ENCODE measurements around the gene CLASRP. TPM values are rescaled to one million over a fixed set of nuclear protein-coding genes. Genes with fewer than 3 reads are reported as not detected.

Gene CLASRP
- total RNA-seq, 1 donor from 2014 or later: 25.1 TPM

DNA sequence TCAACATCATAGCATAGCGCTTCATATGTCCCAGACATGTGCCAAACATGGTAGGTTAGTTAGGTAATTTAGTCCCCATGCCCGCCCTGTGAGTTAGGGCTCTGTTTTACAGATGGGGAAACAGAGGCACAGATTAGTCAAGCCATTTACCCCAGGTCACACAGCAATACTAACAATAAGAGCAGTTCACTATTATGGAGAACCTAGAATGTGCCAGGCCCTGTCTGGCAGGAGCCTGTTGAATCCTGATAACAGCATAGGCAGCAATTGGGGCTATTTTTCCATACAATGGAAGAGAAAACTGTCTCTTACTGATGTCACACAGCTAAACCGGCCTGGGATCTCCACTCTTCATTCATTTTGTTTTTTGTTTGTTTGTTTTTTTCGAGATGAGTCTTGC lies 47.6 kb downstream of the CLASRP start:
- no peak for DNase-seq (ENCODE audit: low read depth)

DNA sequence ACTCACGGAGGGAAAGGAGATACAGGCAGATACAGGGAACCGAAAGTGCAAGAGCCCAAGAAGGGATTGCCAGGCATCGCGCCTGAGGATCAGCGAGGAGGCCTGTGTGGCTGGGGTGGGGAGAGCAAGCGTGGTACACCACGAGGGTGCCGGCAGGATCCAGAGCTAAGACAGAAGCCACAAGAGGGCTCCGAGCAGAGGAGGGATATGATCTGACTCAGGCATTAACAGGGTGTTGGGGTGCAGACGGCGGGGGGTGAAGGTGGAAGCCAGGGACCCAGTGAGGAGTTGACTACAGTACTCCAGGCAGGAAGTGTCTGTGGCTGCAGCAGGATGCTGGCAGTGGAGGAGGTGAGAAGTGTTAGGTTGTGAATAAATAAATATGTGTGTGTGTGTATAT lies 48.7 kb downstream of the CLASRP start:
- DNase-seq (ENCODE audit: low read depth): no peak

DNA sequence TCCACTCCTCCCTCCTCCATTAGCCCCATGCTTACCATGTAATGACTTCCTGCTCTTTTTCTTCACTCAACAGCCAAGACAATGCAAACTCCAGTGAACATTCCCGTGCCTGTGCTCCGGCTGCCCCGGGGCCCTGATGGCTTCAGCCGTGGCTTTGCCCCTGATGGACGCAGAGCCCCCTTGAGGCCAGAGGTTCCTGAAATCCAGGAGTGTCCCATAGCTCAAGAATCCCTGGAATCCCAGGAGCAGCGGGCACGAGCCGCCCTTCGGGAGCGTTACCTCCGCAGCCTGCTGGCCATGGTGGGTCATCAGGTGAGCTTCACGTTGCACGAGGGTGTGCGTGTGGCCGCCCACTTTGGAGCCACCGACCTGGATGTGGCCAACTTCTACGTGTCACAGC lies 51.2 kb downstream of the CLASRP start:
- DNase-seq (ENCODE audit: low read depth): no peak

DNA sequence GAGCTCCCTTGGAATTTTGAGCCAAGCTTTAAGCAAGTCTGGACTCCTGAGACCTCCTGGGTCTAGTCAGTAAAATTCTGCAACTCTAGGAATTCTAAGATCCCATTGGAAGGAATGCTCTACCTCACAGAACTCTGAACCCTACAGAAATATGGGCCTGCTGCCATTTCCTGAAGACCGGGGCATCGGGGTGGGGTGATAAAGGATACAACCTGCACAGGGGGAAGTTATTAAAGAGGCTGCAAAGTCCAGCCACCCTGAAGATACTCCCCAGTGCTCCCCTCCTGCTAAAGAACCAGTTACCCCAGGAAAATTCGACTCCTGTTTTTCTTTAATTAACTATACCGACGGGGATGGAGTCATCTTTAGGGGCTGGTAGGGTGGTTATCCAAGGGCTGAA lies 51.8 kb downstream of the CLASRP start:
- no peak for DNase-seq (ENCODE audit: low read depth)

DNA sequence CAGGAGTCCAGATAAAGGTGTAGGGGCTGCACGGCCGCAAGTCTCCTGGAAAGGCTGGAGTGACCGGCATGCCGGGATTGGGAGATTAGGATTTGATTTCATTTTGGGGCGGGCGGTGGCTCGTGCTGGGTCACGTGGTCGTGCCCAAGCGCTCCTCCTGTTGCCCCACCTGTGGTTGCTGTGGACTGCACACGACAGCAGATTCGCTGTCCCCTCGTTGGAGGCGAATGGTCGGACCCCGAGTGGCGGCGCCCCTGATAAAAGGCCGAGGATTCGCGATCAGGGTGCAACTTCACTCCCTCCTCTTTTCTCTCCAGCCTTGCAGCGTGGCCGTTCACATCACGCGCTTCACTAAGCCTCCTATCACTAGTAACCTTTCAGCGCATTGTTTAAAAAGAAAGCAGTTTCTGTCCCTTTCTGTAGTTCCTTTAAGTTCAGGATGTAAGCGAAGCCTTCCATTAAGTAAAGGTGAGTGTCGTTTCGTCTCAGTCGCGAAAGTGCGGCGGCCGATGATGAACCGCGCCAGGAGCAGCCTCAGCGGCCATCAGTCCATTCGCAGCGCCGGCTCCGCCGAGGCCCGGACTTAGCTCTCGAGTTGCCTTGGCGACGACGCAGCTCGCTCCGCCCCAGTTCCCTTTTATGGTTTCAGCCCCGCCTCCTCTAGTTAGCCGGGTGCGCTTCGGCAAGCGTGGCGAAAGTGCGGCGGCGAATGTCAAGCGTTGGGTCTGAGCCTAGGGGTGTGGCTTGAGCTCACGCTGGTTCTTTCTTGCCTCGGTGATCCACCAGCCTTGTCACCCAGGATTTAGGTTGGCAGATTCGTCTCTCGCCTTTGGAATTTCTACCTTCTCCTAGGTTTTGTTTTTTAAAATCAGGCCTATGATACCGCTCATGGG lies 52.4 kb downstream of the CLASRP start:
- DNase-seq (ENCODE audit: low read depth): peak; percentile 94

DNA sequence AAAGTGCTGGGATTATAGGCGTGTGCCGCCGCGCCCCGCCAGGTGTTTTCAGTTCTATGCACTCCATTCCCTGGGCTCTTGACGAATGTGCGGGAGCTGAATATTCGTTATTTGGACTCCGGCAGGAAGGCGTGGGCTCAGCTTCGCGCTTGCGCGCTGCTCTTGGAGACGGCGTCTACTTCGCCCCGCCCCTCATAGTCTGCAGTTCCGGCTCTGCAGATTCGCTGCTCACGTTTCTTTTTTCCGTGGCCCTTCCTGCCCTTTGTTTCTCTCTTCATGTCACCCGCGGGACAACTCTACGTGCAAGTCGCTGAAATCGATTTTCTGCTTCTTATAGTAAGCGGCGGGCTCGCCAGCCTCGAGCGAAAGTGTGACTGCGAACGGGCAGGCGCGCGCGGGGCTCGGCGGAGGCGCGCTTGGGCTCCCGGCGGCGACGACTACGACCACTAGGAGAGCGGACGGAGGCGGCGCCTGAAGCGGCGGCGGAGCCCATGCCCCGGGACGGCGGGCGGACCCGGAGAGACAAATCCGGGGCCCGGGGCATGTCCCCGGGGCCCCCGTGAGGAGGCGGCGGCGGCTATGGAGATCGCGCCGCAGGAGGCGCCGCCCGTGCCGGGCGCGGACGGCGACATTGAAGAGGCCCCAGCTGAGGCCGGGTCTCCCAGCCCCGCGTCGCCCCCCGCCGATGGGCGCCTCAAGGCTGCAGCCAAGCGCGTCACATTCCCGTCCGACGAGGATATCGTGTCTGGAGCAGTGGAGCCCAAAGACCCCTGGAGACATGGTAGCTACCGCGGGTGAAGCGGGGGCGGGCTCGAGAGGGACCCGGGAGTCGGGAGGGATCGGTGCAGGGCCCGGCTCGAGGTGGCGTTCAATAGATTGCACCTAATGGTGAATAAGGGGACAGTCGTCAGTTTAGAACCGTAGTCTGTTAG lies 54.2 kb downstream of the CLASRP start, which contains the start of gene PPP1R37:
TSS of gene PPP1R37 (plus strand) at position 433 of the 932 bp plus-strand sequence. CDS start at position 580, 147 bp downstream.
- peak; percentile 95 for DNase-seq (ENCODE audit: low read depth)

DNA sequence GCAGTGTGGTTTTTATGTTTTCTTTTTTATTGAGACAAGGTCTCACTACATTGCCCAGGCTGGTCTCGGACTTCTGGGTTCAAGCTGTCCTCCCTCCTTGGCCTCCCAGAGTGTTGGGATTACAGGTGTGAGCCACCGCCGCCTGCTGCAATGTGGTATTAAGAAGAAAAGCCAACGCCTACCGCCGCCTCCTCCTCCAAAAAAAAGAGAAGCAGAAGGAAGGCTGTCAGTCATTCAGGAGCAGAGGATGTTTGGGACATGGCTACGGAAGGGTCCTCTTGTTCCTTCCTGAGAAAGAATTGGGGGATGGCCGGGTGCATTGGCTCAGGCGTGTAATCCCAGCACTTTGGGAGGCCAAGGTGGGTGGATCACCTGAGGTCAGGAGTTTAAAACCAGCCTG lies 55.3 kb downstream of the CLASRP start:
- DNase-seq (ENCODE audit: low read depth): no peak

DNA sequence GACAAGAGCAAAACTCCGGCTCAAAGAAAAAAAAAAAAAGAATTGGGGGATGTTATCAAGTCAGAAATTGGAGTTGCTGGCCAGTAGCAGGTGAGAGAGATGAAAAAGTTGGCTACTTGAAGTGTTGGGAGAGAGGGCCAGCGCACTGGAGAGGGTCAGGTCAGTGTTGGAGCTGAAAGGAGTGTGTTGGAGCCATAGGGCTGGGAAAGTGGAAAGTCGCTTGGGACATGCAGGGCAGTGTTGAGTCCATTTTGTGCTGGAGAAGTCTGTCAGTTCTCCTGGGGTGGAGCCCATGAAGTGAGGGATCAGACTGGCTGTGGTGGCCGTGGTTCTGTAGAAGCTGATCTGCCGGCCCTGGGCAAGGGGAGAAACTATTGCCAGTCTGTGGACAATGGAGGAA lies 55.9 kb downstream of the CLASRP start:
- DNase-seq (ENCODE audit: low read depth): no peak

DNA sequence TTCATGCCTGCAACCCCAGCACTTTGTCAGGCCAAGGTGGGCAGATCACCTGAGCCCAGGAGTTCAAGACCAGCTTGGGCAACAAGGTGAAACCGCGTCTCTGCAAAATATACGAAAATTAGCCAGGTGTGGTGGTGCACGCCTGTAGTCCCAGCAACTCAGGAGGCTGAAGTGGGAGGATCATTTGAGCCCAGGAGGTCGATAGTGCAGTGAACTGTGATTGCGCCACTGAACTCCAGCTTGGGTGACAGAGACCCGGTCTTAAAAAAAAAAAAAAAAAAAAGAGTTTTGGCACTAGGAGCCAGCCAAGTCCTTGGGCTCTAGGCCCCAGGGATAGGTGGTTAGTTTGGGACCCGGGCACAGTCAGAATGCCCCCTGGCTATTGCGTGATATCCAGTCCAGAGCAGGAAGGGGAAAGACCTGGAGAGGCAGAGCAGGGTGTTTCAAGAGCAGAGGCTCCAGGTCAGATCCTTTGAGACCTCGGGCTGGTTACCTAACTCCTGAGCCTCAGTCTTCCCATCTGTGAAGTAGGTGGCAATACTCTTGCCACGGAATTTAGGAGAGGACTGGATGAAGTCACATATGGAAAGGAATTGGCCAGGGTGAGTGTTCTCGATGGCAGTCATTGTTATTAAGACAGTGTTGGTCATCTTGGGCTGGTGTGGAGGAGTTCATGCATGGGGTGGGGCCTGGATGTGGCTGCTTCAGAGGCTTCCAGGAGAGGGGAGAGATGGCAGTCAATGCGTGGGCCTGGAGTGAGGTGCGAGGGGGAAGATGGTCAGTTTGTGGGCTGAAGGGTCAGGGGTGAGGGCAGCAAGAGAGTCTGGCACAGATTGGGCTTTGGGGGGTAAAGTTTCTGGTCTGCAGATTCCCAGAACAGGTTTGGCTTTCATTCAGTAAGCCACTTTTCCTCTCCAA lies 56.9 kb downstream of the CLASRP start:
- no peak for DNase-seq (ENCODE audit: low read depth)

DNA sequence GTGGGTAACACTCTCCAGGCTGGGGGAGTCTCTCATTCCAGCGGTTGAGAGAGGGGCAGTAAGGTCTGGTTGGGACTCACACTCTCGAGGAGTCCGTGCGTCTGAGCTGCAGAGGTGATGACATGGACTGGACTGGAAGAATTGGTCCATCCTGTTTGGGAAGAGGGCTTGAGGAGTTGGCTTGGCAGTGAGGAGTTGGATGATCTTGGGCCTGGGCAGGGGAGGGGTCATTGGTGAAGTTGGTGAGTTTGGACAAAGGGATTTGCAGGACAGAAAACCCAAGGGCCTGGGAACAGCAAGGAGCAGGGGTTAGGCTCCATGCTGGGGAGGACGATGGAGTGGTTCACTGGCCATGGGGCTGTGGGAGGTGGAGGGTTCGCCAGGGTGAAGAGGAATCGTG lies 57.9 kb downstream of the CLASRP start:
- DNase-seq (ENCODE audit: low read depth): no peak

DNA sequence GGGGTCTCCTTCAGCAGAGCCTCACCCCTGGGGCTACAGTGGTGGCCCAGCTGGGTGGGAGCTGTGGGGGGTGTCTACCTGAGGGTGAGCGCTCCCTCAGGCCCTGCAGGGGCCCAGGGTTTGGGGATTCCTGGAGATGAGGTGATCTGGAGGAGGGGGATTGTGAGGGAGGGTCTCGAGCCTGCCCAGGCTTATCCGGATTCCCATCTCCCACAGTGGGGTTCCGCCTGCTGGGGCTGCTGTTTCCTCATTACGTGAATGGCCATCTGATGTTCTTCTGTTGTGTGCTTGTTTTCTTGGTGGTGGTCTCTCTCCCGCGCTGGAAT lies 58.6 kb downstream of the CLASRP start:
- no peak for DNase-seq (ENCODE audit: low read depth)

DNA sequence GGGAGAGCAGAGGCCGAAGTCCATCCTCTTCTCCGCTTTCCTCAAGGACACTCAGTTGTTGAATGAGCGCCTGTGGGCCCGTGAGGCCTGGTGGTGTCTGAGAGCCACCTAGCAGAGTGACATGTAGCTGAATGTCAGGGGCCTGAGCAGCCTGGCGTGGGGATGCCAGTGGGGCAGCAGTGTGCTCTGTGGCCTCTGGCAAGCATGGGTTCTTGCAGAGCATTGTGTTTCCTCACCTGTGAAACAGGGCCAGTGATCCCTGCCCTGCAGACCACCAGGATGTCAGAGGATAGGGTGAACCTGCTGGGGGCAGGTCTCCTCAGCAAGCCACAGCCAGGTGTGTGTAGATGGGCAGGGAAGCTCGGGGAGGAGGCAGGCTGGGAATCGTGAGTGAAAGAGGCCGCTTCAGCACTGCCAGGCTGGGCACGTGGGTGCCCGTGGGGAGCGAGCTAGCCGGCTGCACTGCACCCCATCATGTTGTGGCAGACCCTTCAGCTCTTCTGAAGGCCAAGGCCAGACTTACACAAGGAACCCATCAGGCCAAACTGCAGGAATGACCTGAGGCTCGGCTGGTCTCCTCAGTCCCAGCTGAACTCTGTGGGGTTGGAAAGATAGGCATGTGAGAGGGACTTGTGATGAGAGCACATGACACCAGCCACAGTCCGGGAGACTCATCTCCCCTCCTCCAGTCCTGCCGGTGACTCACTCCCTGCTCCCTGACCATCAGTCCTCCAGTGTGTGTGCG lies 59.1 kb downstream of the CLASRP start:
- peak; percentile 95 for DNase-seq (ENCODE audit: low read depth)

DNA sequence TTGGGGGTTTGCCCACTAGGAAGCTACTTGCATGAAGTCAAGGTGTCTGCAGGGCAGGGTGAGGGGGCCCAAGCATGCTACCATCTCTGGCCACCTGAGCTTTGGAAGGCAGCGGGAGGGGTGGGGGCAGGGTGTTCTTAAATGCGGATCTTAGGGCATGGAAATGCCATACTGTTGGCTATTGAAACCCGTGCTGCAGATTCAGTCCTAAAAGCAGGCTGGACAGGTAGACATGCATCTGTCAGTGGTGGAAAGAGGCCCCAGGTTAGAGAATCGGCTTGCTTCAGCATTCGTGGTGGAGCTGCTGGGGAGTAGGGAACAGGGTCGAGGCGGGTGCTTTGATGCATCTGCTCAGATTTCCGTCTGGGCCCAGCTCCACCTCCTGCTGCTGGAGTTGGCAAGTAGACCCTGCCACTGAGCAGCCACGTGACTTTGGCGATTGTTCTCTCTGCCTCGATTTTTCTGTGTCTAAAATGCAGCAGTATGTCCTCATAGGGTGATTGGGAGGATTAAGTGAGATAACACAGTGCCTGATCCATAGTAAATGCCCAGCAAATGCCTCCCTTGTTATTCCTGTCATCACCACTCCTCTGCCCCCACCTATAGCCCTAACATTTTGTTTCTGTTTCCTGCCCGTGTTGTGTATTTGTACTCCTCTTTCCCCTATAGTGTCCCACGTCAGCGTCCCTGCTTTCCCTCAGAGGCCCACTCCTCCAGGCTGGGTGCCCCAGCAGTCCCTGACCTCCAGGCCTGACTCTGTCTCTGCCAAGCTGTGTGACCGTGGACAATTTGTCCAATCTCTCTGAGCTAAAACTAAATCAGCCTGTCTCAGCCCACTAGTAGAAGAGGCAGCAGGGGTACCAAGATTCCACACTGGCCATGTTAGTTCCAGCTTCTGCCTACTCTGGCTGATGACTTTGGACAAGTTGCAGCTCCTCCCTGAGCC lies 59.9 kb downstream of the CLASRP start:
- no peak for DNase-seq (ENCODE audit: low read depth)

DNA sequence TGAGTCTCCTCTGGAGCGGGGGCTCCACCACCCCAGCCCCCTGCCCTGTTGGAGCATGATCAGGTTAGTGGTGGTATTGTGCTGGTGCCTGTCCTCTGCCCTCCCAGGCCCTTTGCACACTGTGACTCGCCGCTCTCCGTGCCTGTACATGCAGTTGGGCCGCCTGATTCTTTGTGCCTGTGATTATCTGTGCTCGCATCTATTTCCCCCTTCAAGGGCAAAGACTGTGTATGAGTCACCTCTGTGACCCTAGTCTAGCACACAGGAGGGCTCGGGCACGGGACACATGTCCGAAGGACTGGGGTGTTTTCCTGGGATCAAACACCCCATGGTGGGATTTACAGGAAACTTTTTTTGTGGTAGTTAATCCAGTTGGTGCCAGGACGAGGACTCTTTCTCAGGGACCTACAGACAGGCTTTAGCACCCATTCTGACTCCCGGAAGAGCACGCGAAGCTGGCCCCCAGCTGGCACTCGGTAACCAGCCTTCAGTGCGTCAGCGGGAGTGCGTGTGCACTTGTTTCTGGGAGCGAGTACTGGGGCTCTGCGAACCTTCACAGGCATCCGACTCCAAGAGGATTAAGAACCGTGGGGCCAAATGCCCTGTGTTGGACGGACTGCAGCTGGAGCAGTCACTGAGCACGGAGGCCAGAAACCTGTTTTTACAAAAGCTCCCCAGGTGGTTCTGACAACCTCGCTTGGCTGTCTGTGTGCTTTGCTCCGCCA lies 60.8 kb downstream of the CLASRP start:
- DNase-seq (ENCODE audit: low read depth): peak; percentile 32

DNA sequence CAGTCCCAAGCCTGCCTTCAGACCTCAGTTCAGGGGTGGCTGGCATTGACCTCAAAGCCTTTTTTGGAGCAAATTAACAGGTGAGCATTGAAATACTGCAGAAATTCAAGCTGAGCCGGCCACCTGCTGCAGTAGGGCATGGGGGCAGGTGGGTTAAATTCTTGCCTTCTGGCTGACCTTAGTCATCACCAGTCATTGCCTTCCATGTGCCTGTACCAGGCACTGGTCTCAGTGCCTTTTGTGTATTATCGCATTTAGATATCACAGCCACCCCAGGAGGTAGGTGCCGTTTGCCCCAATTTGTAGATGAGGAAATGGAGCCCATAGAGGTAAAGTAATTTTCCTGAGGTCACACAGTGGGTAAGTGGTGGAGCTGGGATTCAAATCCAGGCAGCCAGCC lies 61.4 kb downstream of the CLASRP start:
- DNase-seq (ENCODE audit: low read depth): peak; percentile 7

DNA sequence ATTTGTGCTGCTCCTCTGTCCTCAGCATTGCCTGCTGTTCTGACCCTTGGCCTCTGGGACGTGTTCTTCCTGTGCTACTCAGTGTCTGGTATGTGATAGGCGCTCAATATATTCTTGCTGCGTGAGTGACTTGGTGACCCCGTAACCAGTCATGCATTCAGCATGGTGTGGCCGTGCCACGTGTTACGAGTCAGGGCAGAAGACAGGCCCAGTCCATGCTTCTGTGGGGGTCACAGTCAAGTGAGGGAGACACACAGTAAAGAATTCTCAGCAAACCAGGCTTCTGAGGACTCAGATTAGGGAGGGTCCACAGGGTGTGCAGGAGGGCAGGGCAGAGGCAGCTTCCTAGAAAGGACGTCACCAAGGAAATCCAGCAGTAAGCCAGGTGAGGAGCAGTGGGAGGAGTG lies 62.0 kb downstream of the CLASRP start:
- peak; percentile 62 for DNase-seq (ENCODE audit: low read depth)

DNA sequence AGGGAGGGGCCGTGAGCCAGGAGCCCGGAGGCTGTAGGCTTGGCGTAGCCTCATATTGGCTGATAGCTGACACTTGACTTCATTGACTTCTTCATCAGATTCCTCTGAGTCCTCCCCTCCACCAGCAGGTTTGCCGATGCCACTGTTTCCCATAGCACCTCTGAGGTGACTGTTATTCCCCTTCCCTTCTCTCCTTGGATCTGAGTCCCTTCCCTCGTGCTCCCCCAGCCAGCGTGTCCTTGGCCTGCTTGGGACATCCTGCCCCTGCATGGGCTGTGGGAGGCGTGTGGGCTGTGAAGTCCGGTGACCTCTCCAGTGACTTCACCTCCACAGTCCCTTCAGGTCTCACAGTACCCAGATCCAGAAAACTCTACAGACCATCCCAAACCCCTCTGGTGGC lies 63.0 kb downstream of the CLASRP start:
- DNase-seq (ENCODE audit: low read depth): no peak

DNA sequence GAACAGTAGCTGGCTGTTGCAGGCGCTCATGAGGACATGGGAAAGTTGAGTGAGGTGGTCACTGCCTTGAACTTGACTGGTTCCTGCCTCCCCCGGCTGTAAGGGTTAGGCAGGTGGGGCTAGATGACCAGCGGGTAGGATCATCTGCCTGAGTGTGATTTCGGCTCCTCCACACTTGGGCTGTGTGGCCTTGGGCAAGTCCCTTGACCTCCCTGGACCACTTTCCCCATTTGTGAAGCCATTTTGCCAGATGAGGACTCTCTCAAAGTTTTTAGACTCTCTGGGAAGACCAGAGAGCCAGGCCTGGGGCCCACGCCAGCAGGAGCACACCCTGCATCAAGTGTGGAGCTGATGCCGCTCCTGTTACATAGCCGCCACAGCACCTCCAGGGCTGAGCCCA lies 63.6 kb downstream of the CLASRP start:
- no peak for DNase-seq (ENCODE audit: low read depth)

DNA sequence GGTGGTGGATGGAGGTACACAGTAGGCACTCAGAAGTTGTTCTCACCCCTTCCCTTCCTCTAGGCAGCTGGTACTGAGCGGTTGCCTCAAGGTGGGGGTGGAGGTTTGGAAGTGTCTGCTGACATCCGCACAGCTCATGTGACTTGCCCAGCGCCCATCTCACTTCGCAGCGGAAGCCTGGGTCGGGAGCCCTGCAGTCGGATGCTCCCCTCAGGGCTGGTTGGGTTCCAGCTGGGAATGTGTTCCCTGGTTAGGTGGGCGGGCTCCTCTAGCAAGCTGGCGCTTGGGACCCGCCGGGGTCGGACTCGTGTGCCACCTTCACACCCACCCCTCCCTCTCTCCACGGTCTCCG lies 64.3 kb downstream of the CLASRP start:
- DNase-seq (ENCODE audit: low read depth): peak; percentile 23

Measured in renal cortical epithelial cell (primary cell).